ENCODE results near the gene ALS2. TPM values are rescaled to one million over a fixed set of nuclear protein-coding genes. Genes with fewer than 3 reads are reported as not detected.
A peak's percentile ranks its signal among the peaks of the same experiment; 100 is the strongest.

Gene ALS2
- total RNA-seq, 1 donor from 2014 or later = 34.5 TPM

GRCh38 chr2:201796478-201796865, 15.7 kb upstream of the ALS2 start:
- ATAC-seq = no peak
- DNase-seq (ENCODE audit: missing footprints) = no peak
- intact Hi-C loops (cut with DNase I) = loop anchor here (1.0 kb wide), 1 partner anchor 382 kb away; no protein-coding TSS in a partner anchor

- ATAC-seq (no peak), DNase-seq (ENCODE audit: missing footprints) (no peak)
- intact Hi-C loops (cut with DNase I) = loop anchor here (1.0 kb wide), 1 partner anchor 382 kb away; no protein-coding TSS in a partner anchor
Observed at GRCh38 chr2:201795607-201796477, 15.1 kb upstream of the ALS2 start.

- ATAC-seq (no peak), DNase-seq (ENCODE audit: missing footprints) (no peak)
- intact Hi-C loops (cut with DNase I) = no loop called here
Observed at GRCh38 chr2:201794294-201794693, 13.6 kb upstream of the ALS2 start.

- DNase-seq (ENCODE audit: missing footprints) (no peak), ATAC-seq (no peak)
- intact Hi-C loops (cut with DNase I) = no loop called here
Observed at GRCh38 chr2:201793631-201794030, 12.9 kb upstream of the ALS2 start.

- intact Hi-C loops (cut with DNase I) = no loop called here
- no peak for DNase-seq (ENCODE audit: missing footprints)
- no peak for ATAC-seq
Observed at GRCh38 chr2:201790989-201791388, 10.3 kb upstream of the ALS2 start.

- no peak for DNase-seq (ENCODE audit: missing footprints)
- intact Hi-C loops (cut with DNase I) = no loop called here
- ATAC-seq = no peak
Observed at GRCh38 chr2:201790291-201790690, 9.6 kb upstream of the ALS2 start.

- intact Hi-C loops (cut with DNase I) = no loop called here
- ATAC-seq (no peak), DNase-seq (ENCODE audit: missing footprints) (no peak)
Observed at GRCh38 chr2:201789395-201789794, 8.7 kb upstream of the ALS2 start.

GRCh38 chr2:201788371-201788770, 7.6 kb upstream of the ALS2 start:
- ATAC-seq = no peak
- intact Hi-C loops (cut with DNase I) = no loop called here
- DNase-seq (ENCODE audit: missing footprints) = no peak

GRCh38 chr2:201786471-201786870, 5.7 kb upstream of the ALS2 start:
- ATAC-seq = no peak
- intact Hi-C loops (cut with DNase I) = no loop called here

GRCh38 chr2:201785135-201785534, 4.4 kb upstream of the ALS2 start:
- intact Hi-C loops (cut with DNase I) = no loop called here
- no peak for ATAC-seq

More at GRCh38 chr2:201786471-201786870, 5.7 kb upstream of the ALS2 start:
- DNase-seq (ENCODE audit: missing footprints) = no peak

GRCh38 chr2:201784563-201784962, 3.8 kb upstream of the ALS2 start:
- intact Hi-C loops (cut with DNase I) = loop anchor here (5.0 kb wide), 1 partner anchor 253 kb away; no protein-coding TSS in a partner anchor
- DNase-seq (ENCODE audit: missing footprints) = no peak
- no peak for ATAC-seq

More at GRCh38 chr2:201785135-201785534, 4.4 kb upstream of the ALS2 start:
- DNase-seq (ENCODE audit: missing footprints) = no peak

GRCh38 chr2:201781557-201782051, 871 bp upstream of the ALS2 start:
- ATAC-seq = peak; percentile 1
- DNase-seq (ENCODE audit: missing footprints) = no peak
- intact Hi-C loops (cut with DNase I) = loop anchor here (5.0 kb wide), 1 partner anchor 256 kb away; no protein-coding TSS in a partner anchor

- intact Hi-C loops (cut with DNase I) = loop anchor here (5.0 kb wide), 1 partner anchor 257 kb away; no protein-coding TSS in a partner anchor
- DNase-seq (ENCODE audit: missing footprints) (peak; percentile 83), ATAC-seq (peak; percentile 19)
Observed at GRCh38 chr2:201779901-201780673, 646 bp downstream of the ALS2 start.

- DNase-seq (ENCODE audit: missing footprints) (no peak), ATAC-seq (no peak)
- intact Hi-C loops (cut with DNase I) = no loop called here
Observed at GRCh38 chr2:201777869-201778268, 2.9 kb downstream of the ALS2 start.

- ATAC-seq = no peak
- no peak for DNase-seq (ENCODE audit: missing footprints)
- intact Hi-C loops (cut with DNase I) = no loop called here
Observed at GRCh38 chr2:201777043-201777442, 3.7 kb downstream of the ALS2 start.

- DNase-seq (ENCODE audit: missing footprints) = no peak
- intact Hi-C loops (cut with DNase I) = no loop called here
- ATAC-seq = no peak
Observed at GRCh38 chr2:201775326-201775725, 5.4 kb downstream of the ALS2 start.

GRCh38 chr2:201774546-201774945, 6.2 kb downstream of the ALS2 start:
- ATAC-seq (no peak), DNase-seq (ENCODE audit: missing footprints) (no peak)
- intact Hi-C loops (cut with DNase I) = no loop called here

GRCh38 chr2:201773990-201774389, 6.7 kb downstream of the ALS2 start:
- DNase-seq (ENCODE audit: missing footprints) = no peak
- intact Hi-C loops (cut with DNase I) = no loop called here

GRCh38 chr2:201769666-201770373, 10.9 kb downstream of the ALS2 start:
- intact Hi-C loops (cut with DNase I) = no loop called here
- no peak for DNase-seq (ENCODE audit: missing footprints)
- no peak for ATAC-seq

More at GRCh38 chr2:201773990-201774389, 6.7 kb downstream of the ALS2 start:
- ATAC-seq = no peak

Data from Right ventricle myocardium inferior (tissue), 1 donor.